GM19351 (cell line): ENCODE measurements around the gene COLEC11.
"Not testable (repeated sequence)": the region's sequence is repeated elsewhere in the genome, so short reads cannot be mapped to it uniquely, and the experiment has no call there.

ENCODE experiments used
- ATAC-seq: cut with Tn5 transposase; IDR thresholded peaks from one replicate; pipeline ENCODE4 v1.9.1; 2021; ENCODE audit warnings: mild to moderate bottlenecking, moderate library complexity; ENCODE audit not compliant: unreplicated experiment

Gene COLEC11

DNA sequence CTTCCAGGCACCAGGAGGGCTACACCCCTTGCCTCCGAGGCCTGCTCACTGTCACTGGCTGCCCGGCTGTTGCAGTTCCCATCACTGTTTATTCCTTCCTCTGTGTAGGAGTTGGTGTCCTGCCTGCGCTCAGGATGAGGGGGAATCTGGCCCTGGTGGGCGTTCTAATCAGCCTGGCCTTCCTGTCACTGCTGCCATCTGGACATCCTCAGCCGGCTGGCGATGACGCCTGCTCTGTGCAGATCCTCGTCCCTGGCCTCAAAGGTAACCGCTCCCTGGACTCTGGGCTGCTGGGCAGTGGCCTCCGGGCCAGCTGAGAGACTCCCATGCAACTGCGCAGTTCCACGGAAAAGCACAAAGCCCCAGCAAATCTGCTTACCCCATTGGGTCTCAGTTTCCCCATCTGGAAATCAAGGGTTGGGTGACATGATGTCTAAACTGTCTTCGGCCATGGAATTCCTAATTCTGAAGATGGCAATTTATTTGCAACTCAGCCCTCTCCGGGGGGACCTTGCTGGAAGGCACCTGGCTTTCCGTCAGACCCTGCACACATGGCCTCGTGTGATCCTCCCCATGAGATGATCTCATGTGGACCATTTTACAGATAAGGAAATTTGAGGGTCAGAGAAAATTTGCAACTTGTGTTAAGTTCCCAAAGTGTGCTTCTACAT lies 9.4 kb downstream of the COLEC11 start:
- ATAC-seq, result no peak

- no peak for ATAC-seq
These were observed 10.4 kb downstream of the COLEC11 start for GRCh38 chr2:3604991-3605961.

DNA sequence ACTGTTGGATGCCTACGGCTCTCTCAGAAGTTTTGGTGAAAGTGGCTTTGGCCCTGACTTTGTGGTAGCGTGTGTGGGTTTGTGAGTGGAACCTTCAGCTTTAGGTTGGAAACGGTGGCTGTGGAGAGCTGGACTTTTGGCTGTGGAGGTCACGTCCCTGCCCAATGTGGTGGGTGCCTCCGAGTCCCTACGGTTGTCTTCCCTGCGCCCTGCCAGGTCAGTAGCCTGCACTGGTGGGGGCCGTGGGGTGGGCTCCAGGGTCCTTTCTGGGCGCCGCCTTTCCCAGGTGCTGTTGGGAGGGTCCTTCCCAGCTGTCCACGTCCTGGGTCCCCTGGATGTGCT lies 11.1 kb downstream of the COLEC11 start:
- ATAC-seq, result no peak

- no peak for ATAC-seq
These were observed 11.7 kb downstream of the COLEC11 start for GRCh38 chr2:3606370-3607201.

- no peak for ATAC-seq
These were observed 13.7 kb downstream of the COLEC11 start for GRCh38 chr2:3608373-3609278.

DNA sequence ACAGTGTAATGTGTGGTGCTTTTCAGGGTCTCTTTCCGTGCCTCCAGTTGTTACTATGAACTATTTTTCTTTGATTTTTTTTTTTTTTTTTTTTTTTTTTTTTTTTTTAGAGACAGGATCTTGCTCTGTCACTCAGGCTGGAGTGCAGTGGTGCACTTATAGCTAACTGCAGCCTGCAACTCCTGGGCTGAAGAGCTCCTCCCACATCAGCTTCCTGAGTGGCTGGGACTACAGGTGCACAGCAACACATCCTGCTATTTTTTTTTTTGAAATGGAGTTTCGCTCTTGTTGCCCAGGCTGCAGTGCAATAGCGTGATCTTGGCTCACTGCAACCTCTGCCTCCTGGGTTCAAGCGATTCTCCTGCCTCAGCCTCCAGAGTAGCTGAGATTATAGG lies 14.4 kb downstream of the COLEC11 start:
- not testable (repeated sequence) for ATAC-seq

- ATAC-seq, result no peak
These were observed 15.5 kb downstream of the COLEC11 start for GRCh38 chr2:3610415-3610814.

DNA sequence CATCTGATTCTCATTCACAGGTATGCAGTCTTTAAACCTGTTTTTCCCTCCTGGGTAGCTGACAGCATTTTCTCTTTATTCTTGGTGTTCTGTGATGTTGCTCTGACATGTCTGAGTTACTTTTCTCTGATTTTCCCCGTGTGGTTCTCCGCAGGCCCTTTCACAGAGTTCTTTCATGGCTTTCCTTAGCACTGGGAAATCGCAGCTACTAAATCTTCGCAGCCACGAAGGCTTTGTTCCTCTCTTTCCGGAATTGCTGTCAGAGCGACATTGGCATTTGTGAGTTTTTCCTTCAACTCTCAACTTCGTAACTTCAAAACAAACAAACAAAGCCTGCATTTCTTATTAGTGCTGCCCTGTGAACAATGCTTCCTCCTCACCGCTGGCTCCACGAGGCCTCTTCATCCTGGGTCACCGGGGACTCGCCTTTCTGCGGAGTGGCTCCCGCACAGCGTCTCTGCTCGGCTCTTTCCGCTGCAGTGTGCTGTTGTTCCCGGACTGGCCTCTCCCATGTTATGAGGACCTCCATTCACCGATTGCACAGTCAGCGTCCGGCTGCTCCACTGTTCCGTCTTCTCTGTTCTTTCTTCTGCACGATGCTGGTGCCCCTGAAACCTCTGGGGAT lies 16.1 kb downstream of the COLEC11 start:
- ATAC-seq, result no peak

- ATAC-seq, result no peak
These were observed 16.7 kb downstream of the COLEC11 start for GRCh38 chr2:3611589-3611988.

DNA sequence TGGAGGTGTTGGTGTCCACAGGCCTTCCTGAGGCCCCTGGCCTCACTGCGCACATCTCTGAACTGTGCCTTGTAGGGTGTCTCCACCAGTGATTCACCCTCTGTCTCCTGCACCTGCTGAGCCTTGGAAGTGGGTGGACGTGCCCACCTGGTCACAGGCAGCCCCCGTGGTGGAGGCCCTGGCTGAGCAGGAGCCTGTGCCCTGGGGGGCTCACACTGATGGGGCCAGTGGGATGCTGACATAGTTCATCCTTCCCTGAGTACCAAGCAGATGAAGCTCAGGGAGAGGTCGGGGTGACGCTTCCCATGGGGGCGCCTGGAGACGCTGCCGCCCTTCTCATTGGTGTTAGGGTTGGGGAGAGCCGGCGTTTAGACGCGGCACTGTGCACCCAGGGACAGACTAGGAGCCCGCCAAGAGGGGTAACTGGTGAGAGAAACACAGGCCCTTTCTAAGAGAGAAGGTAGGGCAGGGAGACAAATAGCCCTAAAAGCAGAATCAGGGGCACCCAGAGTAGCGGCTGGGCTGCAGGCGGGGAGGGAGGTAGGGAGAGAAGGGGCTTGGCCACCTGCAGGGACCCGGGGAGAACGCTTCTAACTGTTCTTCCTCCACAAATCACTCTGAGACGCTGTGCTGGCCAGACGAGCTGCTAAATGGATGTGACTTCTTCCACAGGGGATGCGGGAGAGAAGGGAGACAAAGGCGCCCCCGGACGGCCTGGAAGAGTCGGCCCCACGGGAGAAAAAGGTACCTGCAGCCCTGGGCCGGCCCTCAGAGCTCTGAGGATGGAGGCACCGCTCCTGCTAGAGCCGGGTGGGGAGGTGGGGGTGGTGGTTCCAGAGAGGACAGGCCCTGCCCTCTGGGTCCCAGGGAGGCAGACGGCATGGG lies 18.0 kb downstream of the COLEC11 start:
- no peak for ATAC-seq

DNA sequence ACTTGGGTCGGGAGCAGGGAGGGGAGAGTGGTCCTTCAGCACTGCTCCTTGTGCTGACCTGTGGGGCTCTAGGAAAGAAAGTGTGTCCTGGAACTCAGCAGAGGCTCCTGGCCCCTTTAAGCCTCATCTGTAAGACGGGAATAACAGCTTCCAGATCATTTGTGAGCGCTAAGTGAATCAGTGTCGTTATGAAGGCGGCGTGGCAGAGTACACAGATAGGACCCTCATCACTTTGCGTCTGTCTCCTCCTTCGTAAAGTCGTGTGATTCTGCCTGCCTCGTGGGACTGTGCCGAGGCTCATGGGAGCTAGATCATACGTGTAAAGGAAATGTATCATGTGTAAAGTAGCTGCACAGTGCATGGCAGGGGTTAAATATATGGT lies 18.6 kb downstream of the COLEC11 start:
- no peak for ATAC-seq

- ATAC-seq, result not testable (repeated sequence)
These were observed 19.8 kb downstream of the COLEC11 start for GRCh38 chr2:3614743-3615142.

GRCh38 chr2:3615541-3616200 lies 20.8 kb downstream of the COLEC11 start:
- not testable (repeated sequence) for ATAC-seq

GRCh38 chr2:3616435-3617197 lies 21.7 kb downstream of the COLEC11 start:
- not testable (repeated sequence) for ATAC-seq

- no peak for ATAC-seq
These were observed 22.4 kb downstream of the COLEC11 start for GRCh38 chr2:3617198-3617890.

GRCh38 chr2:3618367-3618766 lies 23.5 kb downstream of the COLEC11 start:
- ATAC-seq, result no peak

GRCh38 chr2:3619033-3619432 lies 24.1 kb downstream of the COLEC11 start:
- no peak for ATAC-seq
